ENCODE results near the gene QRICH2.

QRICH2 gene

DNA sequence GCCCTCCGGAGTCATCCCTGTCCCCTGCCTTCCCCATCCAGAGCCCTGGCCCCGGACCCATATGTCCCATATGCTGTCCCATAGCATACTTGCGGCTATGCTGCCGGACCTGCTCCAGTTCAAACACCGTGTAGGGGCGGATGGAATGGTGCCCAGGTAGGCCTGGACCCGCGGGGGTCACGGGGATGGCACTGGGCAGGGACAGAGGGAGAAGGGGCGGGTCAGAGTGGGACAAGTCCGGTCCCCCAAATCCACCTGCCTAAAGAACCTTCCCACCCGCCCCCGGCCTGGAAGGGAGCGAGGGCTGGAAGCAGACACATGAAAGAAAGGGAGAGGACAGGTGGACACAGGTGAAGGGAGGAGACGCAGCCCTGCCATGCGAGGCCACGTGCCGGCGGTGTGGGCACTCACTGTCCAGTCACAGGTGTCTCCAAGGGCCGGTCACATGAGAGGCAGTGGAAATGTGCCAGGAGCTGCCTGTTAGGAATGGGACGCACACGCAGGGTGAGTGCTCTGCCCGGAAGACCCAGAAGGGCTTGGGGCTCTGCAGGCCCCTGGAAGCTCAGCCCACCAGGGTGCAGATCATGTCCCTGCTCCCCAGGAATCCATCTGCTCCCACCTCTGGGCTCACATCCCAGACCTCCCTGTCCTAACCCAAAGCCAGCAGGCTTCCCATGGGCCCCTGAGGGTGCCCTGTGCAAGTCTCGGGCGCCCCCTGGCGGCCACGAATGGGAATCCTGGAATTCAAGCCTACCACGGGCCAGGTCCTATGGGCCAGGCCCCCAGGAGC, 28.9 kb downstream of the QRICH2 start:
- peak; percentile 87 to 88 for DNase-seq (ENCODE audit: low read depth in 2 of 2)

GRCh38 chr17:76278268-76278908, 29.7 kb downstream of the QRICH2 start:
- DNase-seq (ENCODE audit: low read depth in 2 of 2) = no peak

- no peak for DNase-seq (ENCODE audit: low read depth in 2 of 2)
Measured at GRCh38 chr17:76277300-76278267, 30.5 kb downstream of the QRICH2 start.

DNA sequence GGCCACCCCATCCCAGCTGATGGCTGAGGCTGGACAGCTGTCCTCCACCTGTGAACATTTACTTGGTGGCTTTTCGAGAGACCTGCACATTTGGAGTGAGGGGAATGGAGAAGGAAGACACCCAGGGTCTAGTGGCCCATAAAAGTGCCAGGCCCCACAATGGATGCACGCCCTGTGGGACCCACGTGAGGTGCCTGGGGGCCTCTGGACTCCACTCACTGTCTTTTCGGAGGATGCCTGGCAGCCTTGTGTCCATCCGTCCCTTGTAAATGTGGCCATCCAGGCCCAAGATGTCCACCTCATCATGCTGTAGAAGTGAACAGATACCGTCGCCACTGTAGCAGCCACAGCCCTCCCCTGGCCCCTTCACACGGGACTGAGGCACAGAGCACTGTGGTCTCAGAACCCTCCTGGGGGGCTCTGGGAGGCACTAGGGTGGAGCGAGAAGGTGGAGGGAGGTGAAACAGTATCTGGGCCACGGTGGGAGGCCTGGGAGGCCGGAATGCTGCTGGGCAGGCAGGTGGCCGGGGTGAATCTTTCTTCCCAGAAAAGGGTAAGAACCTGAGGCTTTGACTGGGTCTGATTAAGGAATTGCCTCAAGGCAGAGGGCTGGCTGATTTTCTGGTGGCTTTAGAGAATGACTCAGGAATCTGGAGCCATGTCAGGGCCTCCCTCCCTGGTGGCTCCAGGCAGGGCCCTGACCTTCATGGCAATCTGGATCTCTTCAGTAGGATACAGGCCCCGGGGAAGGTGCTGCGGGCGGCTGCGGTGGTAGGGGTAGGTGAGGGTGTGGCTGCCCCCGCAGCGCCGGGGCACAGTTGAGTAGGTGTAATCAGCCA, 31.4 kb downstream of the QRICH2 start:
- no peak for DNase-seq (ENCODE audit: low read depth in 2 of 2)

DNA sequence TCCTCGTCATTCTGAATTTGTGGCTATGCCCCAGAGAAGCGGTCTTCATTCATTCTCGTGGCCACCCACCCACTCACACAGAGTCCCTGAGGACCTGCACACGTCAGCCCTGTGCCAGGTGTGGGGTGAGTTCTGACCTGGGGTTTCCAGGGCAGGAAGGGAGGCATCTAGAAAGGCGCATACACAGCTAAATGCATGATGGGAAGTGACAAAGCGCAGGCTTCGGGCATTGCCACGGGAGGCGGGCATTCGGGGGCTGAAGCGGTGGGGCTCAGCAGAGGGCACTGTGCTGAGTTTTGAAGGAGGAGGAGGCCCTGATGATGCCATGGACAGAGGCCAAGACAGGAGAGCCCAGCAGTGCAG, 32.0 kb downstream of the QRICH2 start:
- no peak for DNase-seq (ENCODE audit: low read depth in 2 of 2)

- DNase-seq (ENCODE audit: low read depth in 2 of 2) = no peak
Measured at GRCh38 chr17:76275382-76276068, 32.6 kb downstream of the QRICH2 start.

DNA sequence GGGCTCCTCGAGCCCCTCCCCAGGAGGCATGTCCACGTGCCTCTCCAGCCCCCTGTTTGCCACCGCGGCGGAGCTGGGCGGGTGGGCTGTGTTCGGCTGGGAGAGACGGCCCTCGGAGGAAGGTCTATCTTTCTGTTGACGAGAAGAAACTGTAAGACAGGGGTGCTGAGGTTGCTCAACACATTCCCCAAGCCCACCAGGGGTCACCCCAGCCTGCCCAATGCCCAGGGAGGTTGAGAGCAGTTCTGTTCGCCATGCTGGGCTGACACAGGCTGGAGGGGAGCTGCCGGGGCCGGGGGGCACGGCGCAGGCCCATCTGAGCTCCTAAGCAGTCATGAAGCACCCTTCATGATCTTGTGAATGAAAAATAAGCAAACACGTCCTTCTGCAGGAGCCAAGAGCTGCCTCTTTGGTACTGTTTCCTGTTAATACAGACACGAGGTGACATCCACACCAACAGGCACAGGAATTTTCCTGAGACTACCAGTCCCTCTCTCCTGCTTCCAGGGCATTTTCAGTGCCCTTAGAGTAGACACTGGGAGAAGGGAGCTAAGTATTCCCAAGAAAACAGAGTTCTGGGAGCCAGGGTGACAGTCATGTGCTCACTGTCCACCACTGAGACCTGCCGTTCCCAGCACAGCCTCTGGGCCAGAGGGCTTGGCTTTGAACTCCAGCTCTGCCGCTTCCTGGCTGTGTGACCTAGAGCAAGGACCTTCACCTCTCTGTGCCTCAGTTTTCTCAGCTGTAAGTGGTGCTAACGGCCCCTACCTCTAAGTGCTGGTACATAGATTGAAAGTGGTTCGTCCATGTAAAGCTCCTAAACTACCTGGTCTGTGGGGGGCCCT, 33.7 kb downstream of the QRICH2 start:
- DNase-seq (ENCODE audit: low read depth in 2 of 2) = no peak

DNA sequence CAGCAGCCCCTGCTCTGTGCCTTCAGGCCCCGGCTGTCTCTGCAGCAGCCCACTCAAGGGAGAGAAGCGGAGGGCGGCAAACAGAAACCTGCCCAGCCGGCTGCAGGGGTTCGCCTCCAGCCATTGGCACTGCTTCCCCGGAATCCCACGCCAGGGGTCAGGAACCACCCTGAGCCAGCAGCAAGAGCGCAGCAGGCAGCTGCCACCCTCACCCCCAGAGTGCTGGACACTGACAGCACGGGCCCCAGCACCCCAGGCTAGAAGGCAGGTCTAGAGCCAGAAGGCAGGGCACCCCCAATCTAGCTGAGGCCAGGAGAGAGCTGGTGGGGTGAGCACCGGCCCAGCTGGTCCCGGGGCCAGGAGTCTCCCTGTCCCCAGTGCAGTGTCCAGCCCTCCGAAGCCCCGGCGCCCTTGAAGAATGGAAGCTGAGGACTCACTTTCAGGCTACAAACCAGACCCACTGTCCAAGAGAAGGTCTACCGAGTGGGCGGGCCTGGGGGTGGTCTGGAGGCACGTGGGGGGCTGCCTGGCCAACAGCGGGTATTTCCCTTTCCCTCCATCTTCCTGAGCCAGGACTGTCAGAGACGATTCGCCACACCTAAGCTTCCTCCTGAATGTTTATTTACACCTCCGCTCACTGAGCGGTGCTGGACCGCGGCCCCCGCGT, 34.5 kb downstream of the QRICH2 start:
- DNase-seq (ENCODE audit: low read depth in 2 of 2) = no peak

GRCh38 chr17:76272541-76273444, 35.3 kb downstream of the QRICH2 start:
- peak in 1 of 2 donors; percentile 50 for DNase-seq (ENCODE audit: low read depth in 2 of 2)

- DNase-seq (ENCODE audit: low read depth in 2 of 2) = peak; percentile 80 to 81
Measured at GRCh38 chr17:76271669-76272540, 36.2 kb downstream of the QRICH2 start.

DNA sequence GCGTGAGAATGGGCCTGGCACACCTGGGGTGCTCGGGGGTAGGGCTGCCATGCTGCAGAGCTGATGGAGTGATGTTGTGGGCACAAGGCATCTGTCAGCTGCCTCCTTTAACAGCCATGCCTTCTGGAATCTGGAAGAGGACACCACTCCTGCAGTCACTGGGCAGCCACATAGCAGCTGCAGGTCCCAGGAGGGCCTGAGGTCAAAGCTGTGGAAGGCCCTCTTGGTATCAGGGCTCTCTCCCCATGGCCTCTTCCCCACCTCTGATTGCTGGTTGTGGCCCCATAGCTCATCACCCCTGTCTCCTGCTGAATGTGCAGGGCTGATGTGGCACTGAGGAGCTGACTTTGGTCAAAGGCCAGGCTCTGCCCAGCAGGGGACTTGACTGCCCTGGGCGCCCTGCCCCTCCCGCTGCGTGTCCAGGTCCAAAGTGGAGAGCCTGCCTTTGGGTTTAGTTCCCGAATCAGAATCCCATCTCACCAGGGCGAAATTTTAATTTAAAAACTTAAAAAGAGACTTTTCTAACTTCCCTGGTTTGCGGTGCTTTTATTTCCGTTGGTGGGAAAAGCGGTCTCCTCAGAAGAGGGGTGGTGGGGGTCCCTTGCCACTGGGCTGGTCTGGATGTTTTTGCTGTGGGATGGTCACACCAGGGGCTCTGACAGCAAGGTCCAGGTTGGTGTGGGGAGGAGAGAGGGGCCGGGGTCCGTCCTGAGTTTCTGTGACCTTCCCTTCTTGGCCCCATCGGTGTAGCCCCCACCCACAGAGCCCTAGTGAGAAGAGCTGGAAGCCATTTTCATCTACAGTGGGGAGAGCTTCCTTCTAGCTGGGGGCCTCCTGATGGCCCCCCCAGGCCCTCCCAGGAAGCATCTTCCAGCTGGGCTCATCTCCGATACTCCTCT, 37.1 kb downstream of the QRICH2 start:
- DNase-seq (ENCODE audit: low read depth in 2 of 2) = no peak

DNA sequence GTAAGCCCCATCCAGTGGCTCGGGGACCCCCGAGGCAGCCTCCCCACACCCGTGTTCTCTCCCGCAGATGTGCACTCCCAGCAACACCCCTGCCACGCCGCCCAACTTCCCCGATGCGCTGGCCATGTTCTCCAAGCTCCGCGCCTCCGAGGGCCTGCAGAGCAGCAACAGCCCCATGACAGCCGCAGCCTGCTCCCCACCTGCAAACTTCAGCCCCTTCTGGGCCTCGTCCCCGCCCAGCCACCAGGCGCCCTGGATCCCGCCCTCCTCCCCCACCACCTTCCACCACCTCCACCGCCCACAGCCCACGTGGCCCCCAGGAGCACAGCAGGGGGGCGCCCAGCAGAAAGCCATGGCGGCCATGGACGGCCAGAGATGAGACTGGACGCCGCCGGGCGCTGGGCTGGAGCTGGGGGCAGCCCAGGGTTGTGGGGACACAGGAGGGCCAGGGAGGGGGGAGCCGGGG, 37.9 kb downstream of the QRICH2 start:
- DNase-seq (ENCODE audit: low read depth in 2 of 2) = no peak

DNA sequence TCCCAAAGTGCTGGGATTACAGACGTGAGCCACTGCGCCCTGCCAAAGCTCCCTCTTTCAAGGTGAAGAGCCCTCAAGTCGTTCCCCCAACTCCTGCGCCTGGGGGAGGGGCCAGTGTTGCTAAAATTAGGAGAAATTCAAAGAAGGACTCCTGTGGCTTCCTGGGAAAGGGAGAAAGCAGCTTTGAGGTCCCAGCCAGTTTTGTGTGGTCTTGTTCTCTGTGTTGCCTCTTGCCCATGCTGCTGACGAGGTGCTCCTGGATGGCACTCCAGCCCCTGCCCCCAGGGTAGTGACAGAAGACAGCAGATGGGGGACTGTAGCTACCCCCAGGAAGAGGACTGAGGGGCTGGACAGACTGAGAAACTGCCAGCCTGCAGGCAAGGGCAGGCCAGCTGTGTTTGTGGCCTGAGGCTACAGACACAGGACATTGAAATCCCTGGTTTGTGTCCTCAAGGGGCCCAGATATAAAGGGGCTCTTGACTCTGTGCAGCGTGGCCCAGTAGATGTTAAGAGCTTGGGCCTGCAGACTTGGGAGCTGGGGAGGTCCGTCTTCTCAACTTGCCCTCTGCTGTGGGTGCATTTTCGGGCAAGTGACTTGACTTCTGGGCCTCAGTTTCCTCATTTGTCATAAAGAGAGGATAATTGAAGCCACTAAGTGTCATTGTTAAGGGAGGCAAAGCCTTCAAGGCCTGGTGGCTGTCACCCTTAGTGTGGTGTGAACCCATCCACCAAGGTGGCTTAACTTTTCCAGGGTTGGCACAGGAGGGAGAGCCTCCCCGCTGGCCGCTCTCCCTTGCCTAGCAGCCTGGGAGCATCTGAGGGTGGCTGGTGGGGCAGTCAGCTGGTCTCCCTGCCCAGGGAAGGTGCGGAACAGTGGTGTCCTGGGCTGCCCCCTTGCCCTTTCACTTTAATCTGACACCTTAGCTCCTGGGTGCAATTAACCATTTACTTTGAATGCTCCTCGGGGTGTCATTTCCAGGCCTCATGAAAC, 38.8 kb downstream of the QRICH2 start:
- no peak for DNase-seq (ENCODE audit: low read depth in 2 of 2)

- peak; percentile 65 to 68 for DNase-seq (ENCODE audit: low read depth in 2 of 2)
Measured at GRCh38 chr17:76268015-76268749, 39.9 kb downstream of the QRICH2 start.

All from stimulated activated CD4-positive, alpha-beta T cell treated with anti-CD3 and anti-CD28 coated beads, Interleukin-1b, Interleukin-23, amount 100 ng/mL, for 4 hours (primary cell).